GM18858 (cell line): Measurements from ENCODE around the gene BBS4.

Experiments used
- ATAC-seq: cut with Tn5 transposase; IDR thresholded peaks from one replicate; pipeline ENCODE4 v1.9.1; 2021; ENCODE audit not compliant: unreplicated experiment

The BBS4 gene

DNA sequence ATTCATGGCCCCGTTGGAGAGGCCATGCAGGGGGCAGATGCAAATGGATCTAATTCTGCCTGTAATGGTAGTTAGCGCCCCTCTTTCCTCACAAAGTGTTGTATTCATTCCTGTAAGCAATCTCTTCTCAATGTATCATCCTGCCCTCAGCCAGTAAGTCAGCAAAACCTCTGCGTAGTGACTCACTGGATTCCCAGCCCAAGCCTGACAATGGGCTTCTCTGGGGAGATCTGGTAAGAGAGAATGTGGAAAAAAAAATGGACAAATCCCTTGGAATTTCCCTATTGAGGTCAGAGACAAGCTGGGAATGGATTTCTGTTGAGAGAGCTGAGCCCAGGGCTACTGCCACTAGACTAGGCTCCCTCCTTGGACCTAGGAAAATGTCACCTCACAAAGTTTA, 72.2 kb downstream of the BBS4 start:
- no peak for ATAC-seq

DNA sequence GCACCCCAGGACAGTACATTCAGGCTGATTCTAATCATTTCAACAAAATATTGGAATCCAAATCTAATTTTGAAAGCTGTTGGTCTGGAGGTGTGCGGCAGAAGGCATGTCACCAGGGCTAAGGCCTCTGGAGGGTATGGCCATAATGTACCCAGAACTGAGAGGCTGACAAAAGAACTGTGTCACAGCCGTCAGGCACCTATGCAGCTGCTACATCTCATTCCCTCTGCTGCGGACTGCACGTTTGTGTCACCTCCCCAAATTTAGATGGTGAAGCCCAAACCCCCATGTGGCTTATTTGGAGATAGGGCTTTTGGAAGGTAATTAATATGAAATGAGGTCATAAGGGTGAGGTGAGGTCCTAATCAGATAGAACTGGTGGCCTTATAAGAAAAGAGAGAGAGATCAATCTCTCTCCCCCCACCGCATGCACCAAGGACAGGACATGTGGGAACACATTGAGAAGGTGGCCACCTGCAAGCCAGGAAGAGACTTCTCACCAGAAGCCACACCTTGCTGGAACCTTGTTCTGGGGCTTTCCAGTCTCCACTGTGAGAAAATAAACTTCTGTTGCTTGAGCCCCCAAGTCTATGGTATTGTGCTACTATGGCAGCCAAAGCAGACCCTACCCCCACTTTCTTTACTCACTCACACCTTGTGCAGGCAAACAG, 74.7 kb downstream of the BBS4 start:
- no peak for ATAC-seq

- no peak for ATAC-seq
Observed at GRCh38 chr15:72764656-72765055, 78.6 kb downstream of the BBS4 start.

- no peak for ATAC-seq
Observed at GRCh38 chr15:72766025-72766424, 80.0 kb downstream of the BBS4 start.

DNA sequence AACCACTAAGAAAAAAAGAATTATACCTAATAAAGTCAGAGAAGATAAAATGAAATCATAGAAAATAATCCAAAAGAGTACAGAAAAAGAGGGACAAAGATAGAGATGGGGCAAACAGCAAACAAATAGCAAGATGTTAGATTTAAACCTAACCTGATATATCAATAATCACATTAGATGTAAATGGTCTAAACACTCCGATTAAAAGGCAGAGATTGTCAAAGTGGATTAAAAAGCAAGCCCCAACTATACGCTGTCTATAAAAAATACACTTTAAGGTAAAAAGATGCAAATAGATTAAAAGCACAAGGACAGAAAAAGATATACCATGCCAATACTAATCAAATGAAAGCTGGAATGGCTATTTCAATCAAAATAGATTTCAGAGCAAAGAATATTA, 80.8 kb downstream of the BBS4 start:
- no peak for ATAC-seq

DNA sequence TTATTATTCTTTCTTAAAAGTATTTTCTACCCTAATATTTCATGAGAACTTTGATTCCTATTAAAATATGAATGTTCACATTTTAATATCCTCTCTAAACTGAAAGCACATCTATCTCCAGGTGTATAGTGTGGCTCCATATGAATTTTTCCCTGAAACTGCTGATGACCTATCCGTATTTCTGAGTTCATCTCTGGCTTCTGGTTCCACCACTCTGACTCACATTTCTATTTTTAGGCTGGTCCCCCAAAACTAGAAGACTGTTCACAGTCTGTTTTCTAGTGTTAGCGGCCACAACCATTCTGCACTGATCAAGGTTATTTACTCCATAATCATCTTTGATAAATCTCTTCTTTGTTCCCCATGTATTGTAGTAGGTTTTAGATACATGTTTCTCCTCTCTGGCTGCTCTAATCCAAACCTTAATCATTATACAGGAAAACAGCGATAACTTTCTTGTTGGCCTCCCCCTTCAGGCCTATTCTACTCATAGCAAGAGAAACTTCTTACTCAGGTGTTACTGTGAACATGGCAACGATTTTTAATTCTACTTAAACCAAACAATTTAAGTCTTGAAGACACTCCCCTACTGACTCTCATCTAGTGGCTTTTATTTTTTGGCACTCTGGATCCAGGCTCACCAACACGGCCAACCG, 84.8 kb downstream of the BBS4 start:
- ATAC-seq, result no peak

GRCh38 chr15:72771329-72771725, 85.3 kb downstream of the BBS4 start:
- ATAC-seq, result no peak

DNA sequence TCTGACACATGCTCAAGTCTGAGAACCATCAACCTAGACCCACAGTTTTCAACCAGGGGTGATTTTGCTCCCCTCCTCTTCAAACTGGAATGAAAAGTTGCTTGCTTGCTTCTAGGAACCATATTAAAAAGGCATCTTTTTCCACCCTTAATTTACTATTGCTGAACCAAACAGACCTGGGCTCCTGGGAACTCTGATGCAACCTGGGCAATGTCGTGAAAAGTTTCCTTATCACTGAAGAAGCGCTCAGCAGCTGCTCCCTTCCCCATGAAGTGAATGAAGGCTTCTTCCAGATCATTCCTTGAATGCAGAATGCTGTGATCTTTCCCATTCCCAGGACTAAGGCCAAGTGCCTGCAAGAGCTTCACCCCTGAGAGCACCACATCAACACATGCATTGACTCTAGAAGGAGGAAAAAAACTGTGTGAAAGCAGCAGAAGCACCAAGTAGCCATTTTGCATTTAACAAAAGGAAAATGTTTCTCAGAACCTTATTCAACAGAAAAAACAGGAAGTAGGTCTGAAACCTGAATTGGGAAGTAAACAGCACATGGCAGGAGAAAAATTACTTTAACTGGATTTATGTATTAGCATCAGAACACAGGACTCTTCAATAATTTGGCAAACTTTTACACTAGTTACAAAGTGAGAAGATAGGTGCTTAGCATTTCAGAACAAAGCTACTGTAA, 88.8 kb downstream of the BBS4 start:
- ATAC-seq, result no peak

DNA sequence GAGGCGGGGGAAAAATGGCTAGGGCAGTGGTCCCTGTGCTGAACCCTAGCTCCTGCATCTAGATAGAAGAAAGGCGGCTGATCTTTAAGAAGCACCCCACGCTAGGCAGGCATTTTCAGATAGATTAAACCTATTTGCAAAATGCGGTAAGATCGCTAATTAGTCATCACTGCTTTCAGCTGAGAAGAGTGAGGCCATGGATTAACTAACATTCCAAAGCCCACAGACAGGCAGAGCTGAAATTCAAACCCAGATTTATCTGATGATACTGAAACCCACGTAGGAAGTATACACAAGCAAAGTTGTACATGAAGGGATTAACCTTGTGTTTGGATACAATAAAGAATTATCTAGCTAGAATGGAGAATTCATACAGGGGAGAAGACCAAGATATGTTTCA, 92.8 kb downstream of the BBS4 start:
- no peak for ATAC-seq

DNA sequence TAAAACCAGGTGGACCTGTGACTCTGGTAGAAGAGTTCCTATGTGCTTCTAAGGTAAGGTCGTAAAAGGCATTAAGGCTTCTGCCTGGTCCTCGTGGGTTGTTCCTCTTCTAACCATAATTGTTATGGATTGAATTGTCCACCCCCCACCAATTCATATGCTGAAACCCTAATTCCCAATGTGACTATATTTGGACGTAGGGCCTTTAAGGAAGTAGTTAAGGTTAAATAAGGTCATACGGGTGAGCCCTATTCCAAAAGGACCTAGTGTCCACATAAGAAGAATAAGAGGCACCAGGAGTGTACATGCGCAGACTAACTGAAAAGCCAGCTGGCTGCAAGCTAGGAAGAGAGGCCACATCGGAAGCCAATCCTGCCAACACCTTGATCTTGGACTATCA, 95.6 kb downstream of the BBS4 start:
- ATAC-seq, result no peak

DNA sequence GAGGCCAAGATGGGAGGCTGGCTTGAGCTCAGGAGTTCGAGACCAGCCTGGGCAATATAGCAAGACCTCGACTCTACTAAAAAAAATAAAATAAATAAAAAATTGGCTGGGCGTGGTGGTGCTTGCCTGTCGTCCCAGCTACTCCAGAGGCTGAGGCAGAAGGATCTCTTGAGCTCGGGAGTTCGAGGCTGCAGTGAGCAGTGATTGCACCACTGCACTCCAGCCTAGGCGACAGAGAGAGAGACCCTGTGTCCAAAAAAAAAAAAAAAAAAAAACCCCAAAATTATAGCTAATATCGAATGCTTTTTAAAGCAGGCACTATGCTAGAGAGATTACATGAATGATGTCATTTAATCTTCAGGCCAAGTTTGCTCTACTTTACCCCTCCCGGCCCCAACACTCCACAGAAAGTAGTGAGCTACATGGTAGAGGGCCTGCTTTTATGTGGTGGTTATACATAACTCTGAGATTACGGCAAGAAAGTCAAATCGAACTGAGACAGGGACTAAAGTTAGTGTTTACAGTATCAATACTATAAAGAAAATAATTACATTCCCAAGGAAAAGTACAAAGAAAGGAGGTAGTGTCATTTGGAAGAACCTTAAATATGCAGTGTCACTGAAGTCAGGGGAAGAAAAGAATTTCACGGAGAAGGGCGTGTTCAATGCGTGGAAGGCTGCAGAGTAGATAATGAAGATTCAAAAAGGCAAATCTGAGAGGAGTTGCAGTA, 96.4 kb downstream of the BBS4 start:
- ATAC-seq, result no peak

DNA sequence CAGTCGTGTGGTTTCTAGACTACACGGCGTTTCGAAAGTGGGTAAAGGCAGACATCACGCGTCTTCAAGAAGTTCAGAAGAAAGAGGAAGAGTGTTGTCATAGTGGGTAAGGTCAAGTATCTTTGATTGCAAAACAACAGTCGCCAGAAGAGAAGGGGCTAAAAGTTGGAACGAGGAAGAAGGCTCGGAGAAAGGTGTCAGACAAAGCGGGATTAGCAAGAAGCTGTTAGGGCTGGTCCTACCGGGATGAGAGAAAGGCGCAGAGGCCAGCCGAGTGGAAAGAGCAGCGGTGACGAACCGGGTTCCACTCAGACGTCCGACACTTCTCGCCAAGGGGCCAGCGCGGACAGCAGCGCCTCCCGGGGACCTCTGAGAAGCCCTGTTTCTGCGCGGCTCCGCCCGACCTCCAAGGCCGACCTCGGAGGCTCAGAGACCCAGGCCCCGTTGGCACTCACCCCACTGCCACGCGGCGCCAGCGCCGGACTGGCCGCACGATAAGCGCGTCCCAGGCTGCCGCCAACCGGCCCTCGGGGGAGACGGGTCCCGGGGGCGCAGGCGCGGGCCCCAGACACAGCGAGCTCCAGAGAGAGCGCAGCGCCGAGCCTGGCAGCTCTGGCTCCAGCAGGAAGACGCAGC, 97.1 kb downstream of the BBS4 start:
- ATAC-seq, result peak; percentile 25

- ATAC-seq, result peak; percentile 64
Observed at GRCh38 chr15:72783640-72784455, 97.8 kb downstream of the BBS4 start, which contains the start of gene ADPGK. ADPGK (minus strand) TSS chr15:72783758; CDS start chr15:72783691, 67 bp downstream.

- ATAC-seq, result no peak
Observed at GRCh38 chr15:72784456-72784876, 98.5 kb downstream of the BBS4 start.

DNA sequence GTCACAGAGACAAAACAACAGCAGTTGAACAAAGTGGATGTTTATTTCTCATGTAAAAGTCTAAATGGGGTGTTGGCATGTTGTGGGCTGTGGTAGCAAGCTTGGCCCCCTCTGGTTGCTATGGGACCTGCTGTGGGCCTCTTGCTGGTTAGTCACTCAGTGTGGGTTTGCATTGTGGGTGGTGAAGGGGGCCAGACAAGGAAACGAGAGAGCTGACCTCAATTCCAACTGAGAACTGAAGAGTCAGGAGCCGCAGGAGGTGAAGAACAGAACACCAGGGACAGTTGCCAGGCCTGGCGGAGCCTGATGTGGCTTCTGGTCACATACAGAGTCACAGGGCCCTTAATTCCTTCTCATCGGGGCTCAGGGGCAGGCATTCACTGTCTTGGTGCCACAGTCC, 99.4 kb downstream of the BBS4 start:
- ATAC-seq, result no peak

DNA sequence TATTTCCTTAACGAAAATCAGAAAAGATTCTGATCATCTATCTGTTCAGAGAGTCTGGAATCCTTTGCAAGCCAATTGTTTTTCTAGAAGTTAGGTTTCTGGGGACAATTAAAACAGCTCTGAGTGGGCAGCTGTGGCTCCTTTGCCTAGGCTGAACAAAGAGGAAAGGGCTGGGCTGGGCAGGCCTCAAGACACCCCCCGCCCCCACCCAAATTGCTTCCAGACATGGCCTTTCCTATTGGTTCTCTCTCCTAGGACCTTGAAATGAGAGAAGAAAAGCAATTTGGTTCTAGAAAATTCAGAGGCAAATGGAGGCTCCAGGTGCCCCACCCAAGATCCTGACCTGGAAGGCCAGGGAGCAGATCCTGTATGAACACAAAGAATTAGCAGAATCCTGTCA, 99.8 kb downstream of the BBS4 start:
- ATAC-seq, result no peak

DNA sequence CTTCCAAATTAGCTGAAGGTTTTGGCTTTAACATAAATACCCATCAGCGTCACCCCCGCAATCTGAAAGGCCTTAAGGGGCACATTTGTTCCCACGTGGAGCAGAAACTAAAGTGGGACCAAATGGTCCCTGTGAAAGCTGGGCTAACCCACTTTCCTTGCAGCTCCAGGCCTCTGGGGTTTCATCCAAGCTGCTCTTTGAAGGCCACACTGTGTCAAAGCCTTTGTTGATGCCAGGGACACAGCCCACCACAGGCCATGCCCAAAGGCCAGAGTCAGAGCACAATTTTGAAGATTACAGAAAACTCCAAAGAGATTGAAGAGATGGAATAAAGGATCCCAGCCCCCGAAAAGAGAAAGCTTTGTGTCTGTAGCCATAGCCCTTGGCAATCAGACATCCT, 100.2 kb downstream of the BBS4 start:
- ATAC-seq, result no peak

DNA sequence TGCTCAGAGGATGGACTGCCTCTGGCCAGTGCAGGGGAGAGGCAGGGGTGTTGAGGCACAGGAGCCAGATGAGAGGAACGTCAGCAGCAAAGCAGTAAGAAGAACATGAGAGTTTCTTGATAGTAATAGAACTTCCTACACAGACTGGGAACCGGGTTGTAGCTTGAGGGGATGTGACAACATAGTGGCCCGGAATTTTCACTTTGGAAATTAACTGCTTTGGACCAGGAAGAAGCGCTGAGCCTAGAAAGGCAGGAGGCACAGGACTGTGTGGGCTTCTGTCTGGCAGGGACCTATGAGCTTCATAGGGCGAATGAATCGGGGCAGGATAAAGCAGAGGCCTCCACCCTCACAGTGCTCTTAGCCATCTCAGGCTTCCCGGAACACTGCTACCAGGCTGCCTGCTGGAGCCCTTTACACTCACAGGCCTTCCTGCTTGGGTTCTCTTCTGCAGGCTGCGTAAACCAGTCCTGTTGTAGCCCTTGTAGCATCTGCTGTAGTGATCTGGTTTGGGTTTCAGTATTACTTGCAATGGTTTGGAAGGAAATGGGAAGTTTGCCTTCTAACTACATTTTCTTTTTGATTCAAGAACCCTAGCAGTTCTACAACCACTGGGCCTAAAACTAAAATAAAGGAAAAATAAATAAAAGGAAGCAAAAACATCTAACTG, 100.8 kb downstream of the BBS4 start:
- ATAC-seq, result no peak

GRCh38 chr15:72787526-72787925, 101.5 kb downstream of the BBS4 start:
- no peak for ATAC-seq
